K562 (cell line): ENCODE data around the gene ARMCX1. TPM values are rescaled to one million over a fixed set of nuclear protein-coding genes. Genes with fewer than 3 reads are reported as not detected.
A peak's percentile ranks its signal among the peaks of the same experiment; 100 is the strongest.
"Not testable (repeated sequence)": the region's sequence is repeated elsewhere in the genome, so short reads cannot be mapped to it uniquely, and the experiment has no call there.

Experiments used
- ATAC-seq: fragments of 200-7000 bp; cut with Tn5 transposase; 3 replicates; pipeline ENCODE4 v1.9.1; 2020; ENCODE audit warnings: moderate library complexity
- BruUV-seq: library from RNA; stranded (reverse); fragments of 400-500 nt; replicated peaks from 2 replicates; lab custom pipeline; 2021; lab: Mats Ljungman, UMichigan
- CTCF ChIA-PET: fragments of 300-600 bp; formaldehyde crosslinking; extraction: SDS; loops from one replicate; lab custom pipeline; 2021; ENCODE audit warnings: low intra/inter-chr PET ratio; lab: Yijun Ruan, JAX
- POLR2A ChIA-PET: fragments of 300-600, 350-650 bp; sonication (Branson Sonifier 250); formaldehyde crosslinking; extraction: SDS; loops from one replicate; lab custom pipeline; 2021; ENCODE audit warnings: antibody characterized with exemption, inconsistent platforms; lab: Yijun Ruan, JAX
- DNase-seq, 4 experiments: peaks; one replicate each; pipeline versions ENCODE4 v3.0.0 to v3.0.0-alpha.2; 2011 to 2018; ENCODE audit warnings: low spot score in 3 of 4, mixed read lengths in 3 of 4; ENCODE audit errors: extremely low read depth in 1 of 4
- FAIRE-seq: peaks from 2 replicates; lab custom pipeline; 2011; peaks lifted over from hg19 to GRCh38; lab: Jason Lieb, UNC
- H2AFZ ChIP-seq: 2 replicates; pipeline ENCODE4 v1.6.0; 2011; ENCODE audit warnings: low read depth, low read length, control low read depth, inconsistent platforms
- H3K27ac ChIP-seq: fragments of 200-600 bp; 3 replicates; pipeline ENCODE4 v1.8.0; 2011; ENCODE audit warnings: low read depth, mild to moderate bottlenecking, control low read depth, inconsistent platforms, low read length, moderate library complexity, mixed read lengths; ENCODE audit errors: extremely low read depth
- H3K27me3 ChIP-seq, 2 experiments: fragments of 300-600 bp in 1 of 2; 2 replicates in 1 of 2; 3 replicates in 1 of 2; pipeline versions ENCODE4 v1.6.0 to v1.8.0; 2011; ENCODE audit warnings: inconsistent platforms in 2 of 2, low read length in 2 of 2, mild to moderate bottlenecking in 1 of 2, mixed read lengths in 1 of 2, moderate library complexity in 1 of 2; ENCODE audit not compliant: control insufficient read depth in 2 of 2, insufficient read depth in 2 of 2
- H3K36me3 ChIP-seq: fragments of 300-600 bp; 3 replicates; pipeline ENCODE4 v1.8.0; 2011; ENCODE audit warnings: mild to moderate bottlenecking, low read length, inconsistent platforms; ENCODE audit not compliant: control insufficient read depth, insufficient read depth
- H3K4me1 ChIP-seq, 2 experiments: fragments of 200-600 bp in 1 of 2; replicated peaks in 1 of 2; 2 replicates in 1 of 2; 3 replicates in 1 of 2; pipeline versions ENCODE4 v1.5.1 to v1.8.0; 2011; ENCODE audit warnings: inconsistent platforms in 2 of 2, low read length in 2 of 2, mild to moderate bottlenecking in 1 of 2, mixed read lengths in 1 of 2, moderate library complexity in 1 of 2; ENCODE audit not compliant: control insufficient read depth in 2 of 2, insufficient read depth in 2 of 2
- H3K4me2 ChIP-seq: 2 replicates; pipeline ENCODE4 v1.6.1; 2011; ENCODE audit warnings: low read length, control low read depth, inconsistent platforms, mixed read lengths; ENCODE audit not compliant: insufficient read depth
- H3K4me3 ChIP-seq: fragments of 200-600 bp; sonication (generic), shearing (Covaris generic); 2 replicates; pipeline ENCODE4 v1.5.1; 2016; ENCODE audit warnings: control low read depth, inconsistent platforms
- H3K79me2 ChIP-seq: fragments of 200-600 bp; 3 replicates; pipeline ENCODE4 v1.8.0; 2011; ENCODE audit warnings: low read length, inconsistent platforms; ENCODE audit not compliant: control insufficient read depth, insufficient read depth
- H3K9ac ChIP-seq, 2 experiments: 2 replicates each; pipeline versions ENCODE4 v1.6.0 to v1.6.1; 2011; ENCODE audit warnings: low read depth in 2 of 2, low read length in 2 of 2, control low read depth in 1 of 2, inconsistent platforms in 1 of 2, mild to moderate bottlenecking in 1 of 2, mixed read lengths in 1 of 2; ENCODE audit not compliant: insufficient read depth in 1 of 2
- H3K9me1 ChIP-seq: one replicate; pipeline ENCODE4 v1.6.0; 2011; ENCODE audit warnings: inconsistent platforms, mild to moderate bottlenecking, low read length, moderate library complexity; ENCODE audit not compliant: control insufficient read depth, insufficient read depth
- H3K9me3 ChIP-seq: replicated peaks from 2 replicates; pipeline ENCODE4 v1.5.1; 2011; ENCODE audit warnings: low read depth, low read length, inconsistent platforms; ENCODE audit not compliant: control insufficient read depth, insufficient read depth
- H4K20me1 ChIP-seq: replicated peaks from 2 replicates; pipeline ENCODE4 v1.6.1; 2011; ENCODE audit warnings: low read length, inconsistent platforms, mixed read lengths; ENCODE audit not compliant: control insufficient read depth, insufficient read depth
- CEBPB ChIP-seq: fragments of 450-650 bp; IDR thresholded peaks from 2 replicates; pipeline ENCODE4 v1.6.1; 2016; ENCODE audit warnings: missing genetic modification characterization, missing compliant biosample characterization
- RBFOX2 ChIP-seq: fragments of 200-400 bp; formaldehyde crosslinking; IDR thresholded peaks from 2 replicates; pipeline ENCODE4 v1.6.1; 2017; ENCODE audit warnings: low read depth, mild to moderate bottlenecking, low read length, moderate library complexity
- RHOXF2B ChIP-seq: fragments of 250-450 bp; sonication (Bioruptor Pico); conservative IDR thresholded peaks from 2 replicates; pipeline ENCODE4 v1.5.1; 2021
- TEAD1 ChIP-seq, 2 experiments: fragments of 450-650 bp in 1 of 2; sonication (generic) in 1 of 2; formaldehyde crosslinking; IDR thresholded peaks; 2 replicates each; pipeline versions ENCODE4 v1.4.0 to v1.8.0; 2020 to 2022; ENCODE audit warnings: mild to moderate bottlenecking in 2 of 2, missing genetic modification reagents in 1 of 2
- WGBS: fragments of 100-300 bp; shearing (Covaris generic); methylation state at CpG from one replicate; pipeline ENCODE4 v1.1.6; 2016; ENCODE audit warnings: low coverage, mixed read lengths; ENCODE audit not compliant: insufficient coverage; ENCODE audit errors: missing lambda C conversion rate; 5-methylcytosine and 5-hydroxymethylcytosine counted together
- in situ Hi-C: fragments of 300-500 bp; cut with MboI; formaldehyde crosslinking; loops from 4 replicates; pipeline ENCODE4 v1.15.0; 2018; ENCODE audit warnings: inconsistent platforms, mixed read lengths
- intact Hi-C: fragments of 100-400 bp; cut with micrococcal nuclease; formaldehyde crosslinking; loops from 2 replicates; pipeline ENCODE4 v1.14.2; 2022
- polyA plus RNA-seq, 8 experiments: library from polyadenylated mRNA; depleted of rRNA in 4 of 8; stranded (reverse) in 5 of 8; unstranded in 3 of 8; fragments of >200 nt; fragmentation: Nextera tagmentation in 2 of 8; fragmentation: Illumina TruSeq in 1 of 8; extraction: Ambion mirVana in 2 of 8; extraction: Trizol in 1 of 8; gene quantifications; 2 replicates each; pipeline versions ENCODE4 v1.2.1 to v1.2.3, GENCODE V29; 2011 to 2014; ENCODE audit warnings: inconsistent platforms in 1 of 8, missing spikeins in 1 of 8
- total RNA-seq, 7 experiments: library from RNA; depleted of rRNA in 6 of 7; stranded (reverse); fragments of >200 nt in 6 of 7; fragmentation: Illumina TruSeq in 2 of 7; extraction: Trizol in 2 of 7; gene quantifications; 2 replicates each; pipeline versions ENCODE4 v1.2.1 to v1.2.3, GENCODE V29; 2011 to 2021; ENCODE audit warnings: low replicate concordance in 1 of 7
- TF ChIP-seq, protein P1 (sequence below), 3 experiments: IDR thresholded peaks in 2 of 3; conservative IDR thresholded peaks in 1 of 3; 2 replicates each; pipeline ENCODE4 v1.5.1; 2011 to 2012; ENCODE audit warnings: low read length in 3 of 3, mild to moderate bottlenecking in 3 of 3, control low read depth in 2 of 3, improper control_type of control experiment in 1 of 3, inconsistent platforms in 1 of 3, low read depth in 1 of 3, mixed read lengths in 1 of 3, moderate library complexity in 1 of 3; ENCODE audit not compliant: insufficient read depth in 2 of 3
- TF ChIP-seq, protein P2 (sequence below): sonication (generic); formaldehyde crosslinking; IDR thresholded peaks from 2 replicates; pipeline ENCODE4 v1.8.0; 2022; ENCODE audit warnings: mild to moderate bottlenecking, missing genetic modification reagents

The ARMCX1 gene
- total and polyA plus RNA-seq, 9 of the 15 experiments (the other 6 are each of a cell fraction or from before 2014, with no cell fraction given): 0.10 to 0.70 (median 0.51) TPM

DNA sequence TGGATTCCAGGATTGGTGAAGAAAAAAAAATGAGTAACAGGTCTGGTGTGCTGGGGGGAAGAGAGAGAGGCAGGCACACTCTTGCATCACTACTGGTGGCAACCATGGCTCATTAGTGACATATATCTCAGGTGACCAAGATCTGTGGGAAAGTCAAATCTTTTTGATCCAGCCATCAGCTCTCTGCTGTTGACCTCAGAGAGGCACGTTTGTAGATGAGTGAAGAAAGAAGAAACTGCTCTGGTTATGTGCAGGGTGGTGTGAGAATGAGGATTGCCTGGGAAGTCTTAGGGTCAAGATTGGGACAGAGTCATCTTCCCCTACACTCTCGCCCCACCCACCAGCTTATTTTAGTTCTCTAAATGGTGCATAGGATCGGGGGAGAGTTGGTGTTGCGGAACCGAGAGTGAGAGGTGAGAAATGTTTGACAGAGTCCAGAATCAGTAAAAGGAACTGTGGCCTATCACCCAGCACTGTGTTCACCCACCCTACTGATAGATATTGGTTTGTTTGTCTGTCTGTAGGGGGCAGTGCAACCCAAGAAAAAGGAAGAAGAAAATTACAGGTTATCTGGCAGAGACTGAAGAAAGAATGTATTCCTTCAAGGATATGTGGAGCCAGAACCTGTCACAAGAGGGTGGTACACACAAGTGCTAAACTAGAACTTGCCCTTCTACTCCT, 45.5 kb downstream of the ARMCX1 start (continued):
- TF ChIP-seq TEAD1 (CRISPR knock-in tag; IDR thresholded peaks at IDR 0.05): no peak
- no peak for TF ChIP-seq RHOXF2B (CRISPR knock-in tag)
- TF ChIP-seq, protein P1, sequence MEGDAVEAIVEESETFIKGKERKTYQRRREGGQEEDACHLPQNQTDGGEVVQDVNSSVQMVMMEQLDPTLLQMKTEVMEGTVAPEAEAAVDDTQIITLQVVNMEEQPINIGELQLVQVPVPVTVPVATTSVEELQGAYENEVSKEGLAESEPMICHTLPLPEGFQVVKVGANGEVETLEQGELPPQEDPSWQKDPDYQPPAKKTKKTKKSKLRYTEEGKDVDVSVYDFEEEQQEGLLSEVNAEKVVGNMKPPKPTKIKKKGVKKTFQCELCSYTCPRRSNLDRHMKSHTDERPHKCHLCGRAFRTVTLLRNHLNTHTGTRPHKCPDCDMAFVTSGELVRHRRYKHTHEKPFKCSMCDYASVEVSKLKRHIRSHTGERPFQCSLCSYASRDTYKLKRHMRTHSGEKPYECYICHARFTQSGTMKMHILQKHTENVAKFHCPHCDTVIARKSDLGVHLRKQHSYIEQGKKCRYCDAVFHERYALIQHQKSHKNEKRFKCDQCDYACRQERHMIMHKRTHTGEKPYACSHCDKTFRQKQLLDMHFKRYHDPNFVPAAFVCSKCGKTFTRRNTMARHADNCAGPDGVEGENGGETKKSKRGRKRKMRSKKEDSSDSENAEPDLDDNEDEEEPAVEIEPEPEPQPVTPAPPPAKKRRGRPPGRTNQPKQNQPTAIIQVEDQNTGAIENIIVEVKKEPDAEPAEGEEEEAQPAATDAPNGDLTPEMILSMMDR (IDR thresholded peaks at IDR 0.05 in 2 of 3, conservative IDR thresholded peaks at IDR 0.05 in 1 of 3; ENCODE audit: insufficient read depth in 2 of 3, low read depth in 1 of 3, low read length in 3 of 3): peak; percentile 47 to 77 (median 58); a peak in 5 of 6 replicates
- no peak for TF ChIP-seq CEBPB (tag)
- TF ChIP-seq, protein P2, sequence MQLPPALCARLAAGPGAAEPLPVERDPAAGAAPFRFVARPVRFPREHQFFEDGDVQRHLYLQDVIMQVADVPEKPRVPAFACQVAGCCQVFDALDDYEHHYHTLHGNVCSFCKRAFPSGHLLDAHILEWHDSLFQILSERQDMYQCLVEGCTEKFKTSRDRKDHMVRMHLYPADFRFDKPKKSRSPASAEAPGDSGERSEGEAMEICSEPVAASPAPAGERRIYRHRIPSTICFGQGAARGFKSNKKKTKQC: no peak
- TF ChIP-seq RBFOX2: no peak

- 60% methylated on average over 2 of the region's 8 CpGs for WGBS
- H3K36me3 ChIP-seq, H3K9me1 ChIP-seq, H4K20me1 ChIP-seq, DNase-seq, H3K4me2 ChIP-seq, H3K9me3 ChIP-seq, H3K27me3 ChIP-seq, in situ Hi-C loops, POLR2A ChIA-PET, H3K9ac ChIP-seq, H3K27ac ChIP-seq, FAIRE-seq, H3K4me1 ChIP-seq, H3K4me3 ChIP-seq, BruUV-seq, ATAC-seq, H3K79me2 ChIP-seq, CTCF ChIA-PET, H2AFZ ChIP-seq: not testable (repeated sequence)
- intact Hi-C loops: loop anchor here (5.0 kb wide), 3 partner anchors 182 to 488 kb away; no protein-coding TSS in a partner anchor
These were observed 49.2 kb downstream of the ARMCX1 start for GRCh38 chrX:101599592-101599991.
